H1 (cell line): ENCODE data around the gene NEURL4.
"Not testable (repeated sequence)": the region's sequence is repeated elsewhere in the genome, so short reads cannot be mapped to it uniquely, and the experiment has no call there.

ENCODE experiments used
- CTCF ChIP-seq, 3 experiments: IDR thresholded peaks; 1 replicate in 2 of 3; 2 replicates in 1 of 3; pipeline versions ENCODE4 v1.5.1 to v1.6.1; 2011; ENCODE audit warnings: low read length in 3 of 3, mild to moderate bottlenecking in 3 of 3, inconsistent platforms in 2 of 3, low read depth in 1 of 3, moderate library complexity in 1 of 3; ENCODE audit not compliant: insufficient read depth in 1 of 3; ENCODE audit errors: control extremely low read depth in 1 of 3
- MAX ChIP-seq: IDR thresholded peaks from 2 replicates; pipeline ENCODE4 v1.6.1; 2012; ENCODE audit warnings: inconsistent platforms
- NANOG ChIP-seq: IDR thresholded peaks from 2 replicates; pipeline ENCODE4 v1.6.1; 2011; ENCODE audit warnings: low read length, low read depth, mild to moderate bottlenecking, inconsistent platforms; ENCODE audit not compliant: insufficient read depth, poor library complexity, severe bottlenecking
- POLR2AphosphoS5 ChIP-seq: IDR thresholded peaks from 2 replicates; pipeline ENCODE4 v1.6.1; 2011; ENCODE audit warnings: low read depth, low read length
- SP4 ChIP-seq: IDR thresholded peaks from 2 replicates; pipeline ENCODE4 v1.6.1; 2012; ENCODE audit warnings: low read length, inconsistent platforms
- USF2 ChIP-seq: IDR thresholded peaks from 2 replicates; pipeline ENCODE4 v1.6.1; 2011; ENCODE audit warnings: low read length, improper control_type of control experiment

GRCh38 chr17:7332600-7333069 lies 3.5 kb upstream of the NEURL4 start:
- TF ChIP-seq POLR2AphosphoS5; MAX; USF2; SP4; CTCF (IDR thresholded peaks at IDR 0.05; ENCODE audit: control extremely low read depth in 1 of 3, insufficient read depth in 1 of 3, low read depth in 1 of 3, low read length in 3 of 3); NANOG: not testable (repeated sequence)
